K562 (cell line): ENCODE data around the gene PRKRIP1. TPM values are rescaled to one million over a fixed set of nuclear protein-coding genes. Genes with fewer than 3 reads are reported as not detected.

Source experiments
- CREBBP ChIP-seq: IDR thresholded peaks from one replicate; pipeline ENCODE4 v1.6.1; 2012; ENCODE audit warnings: low read depth, mild to moderate bottlenecking, control low read depth, inconsistent platforms, low read length
- ETS2 ChIP-seq: IDR thresholded peaks from 2 replicates; pipeline ENCODE4 v1.6.1; 2016; ENCODE audit warnings: borderline replicate concordance, missing genetic modification characterization, mild to moderate bottlenecking, moderate library complexity, missing compliant biosample characterization; ENCODE audit not compliant: poor library complexity, severe bottlenecking
- KHSRP ChIP-seq: fragments of 450-650 bp; IDR thresholded peaks from 2 replicates; pipeline ENCODE4 v1.6.1; 2017
- NFIX ChIP-seq: fragments of 250-450 bp; sonication (Bioruptor Pico); IDR thresholded peaks from 2 replicates; pipeline ENCODE4 v1.4.0; 2020; ENCODE audit warnings: low read depth, mild to moderate bottlenecking, moderate library complexity
- NR2C2 ChIP-seq, 2 experiments: fragments of 200-800 bp in 1 of 2; sonication (Bioruptor generic) in 1 of 2; sonication (generic) in 1 of 2; formaldehyde crosslinking in 1 of 2; IDR thresholded peaks; 2 replicates each; pipeline versions ENCODE4 v1.6.1 to v1.8.0; 2016 to 2022; ENCODE audit warnings: mild to moderate bottlenecking in 1 of 2, missing compliant biosample characterization in 1 of 2, missing genetic modification characterization in 1 of 2, missing genetic modification reagents in 1 of 2
- RBFOX2 ChIP-seq: fragments of 200-400 bp; formaldehyde crosslinking; IDR thresholded peaks from 2 replicates; pipeline ENCODE4 v1.6.1; 2017; ENCODE audit warnings: low read depth, mild to moderate bottlenecking, low read length, moderate library complexity
- SMARCE1 ChIP-seq: fragments of 450-650 bp; IDR thresholded peaks from 2 replicates; pipeline ENCODE4 v1.7.1; 2016; ENCODE audit warnings: mild to moderate bottlenecking
- STAT5B ChIP-seq: fragments of 250-450 bp; sonication (Bioruptor Pico); IDR thresholded peaks from 2 replicates; pipeline ENCODE4 v1.8.0; 2021; ENCODE audit warnings: mild to moderate bottlenecking, inconsistent platforms
- TEAD2 ChIP-seq: fragments of 450-650 bp; IDR thresholded peaks from 2 replicates; pipeline ENCODE4 v1.6.1; 2016; ENCODE audit warnings: missing genetic modification characterization, control low read depth, missing compliant biosample characterization
- XRCC4 ChIP-seq: IDR thresholded peaks from one replicate; pipeline ENCODE4 v1.6.1; 2011; ENCODE audit not compliant: insufficient read depth, insufficient read length; ENCODE audit errors: extremely low read depth
- ZBTB17 ChIP-seq: fragments of 450-650 bp; formaldehyde crosslinking; IDR thresholded peaks from 2 replicates; pipeline ENCODE4 v1.4.0; 2020; ENCODE audit warnings: mild to moderate bottlenecking
- ZNF830 ChIP-seq: fragments of 250-450 bp; sonication (Bioruptor Pico); IDR thresholded peaks from 2 replicates; pipeline ENCODE4 v1.5.0; 2021; ENCODE audit warnings: mild to moderate bottlenecking
- polyA plus RNA-seq, 8 experiments: library from polyadenylated mRNA; depleted of rRNA in 4 of 8; stranded (reverse) in 5 of 8; unstranded in 3 of 8; fragments of >200 nt; fragmentation: Nextera tagmentation in 2 of 8; fragmentation: Illumina TruSeq in 1 of 8; extraction: Ambion mirVana in 2 of 8; extraction: Trizol in 1 of 8; gene quantifications; 2 replicates each; pipeline versions ENCODE4 v1.2.1 to v1.2.3, GENCODE V29; 2011 to 2014; ENCODE audit warnings: inconsistent platforms in 1 of 8, missing spikeins in 1 of 8
- total RNA-seq, 7 experiments: library from RNA; depleted of rRNA in 6 of 7; stranded (reverse); fragments of >200 nt in 6 of 7; fragmentation: Illumina TruSeq in 2 of 7; extraction: Trizol in 2 of 7; gene quantifications; 2 replicates each; pipeline versions ENCODE4 v1.2.1 to v1.2.3, GENCODE V29; 2011 to 2021; ENCODE audit warnings: low replicate concordance in 1 of 7
- TF ChIP-seq, protein P1 (sequence below): sonication (generic); formaldehyde crosslinking; IDR thresholded peaks from 2 replicates; pipeline ENCODE4 v1.8.1; 2023; ENCODE audit warnings: missing genetic modification reagents, mild to moderate bottlenecking, borderline replicate concordance
- TF ChIP-seq, protein P2 (sequence below): sonication (generic); formaldehyde crosslinking; IDR thresholded peaks from 2 replicates; pipeline ENCODE4 v1.4.0; 2020; ENCODE audit warnings: mild to moderate bottlenecking, missing genetic modification reagents
- TF ChIP-seq, protein P3 (sequence below), 2 experiments: fragments of 200-800 bp in 1 of 2; sonication (Bioruptor generic) in 1 of 2; sonication (generic) in 1 of 2; formaldehyde crosslinking in 1 of 2; IDR thresholded peaks in 1 of 2; conservative IDR thresholded peaks in 1 of 2; 2 replicates each; pipeline versions ENCODE4 v1.5.0 to v1.6.1; 2016 to 2020; ENCODE audit warnings: missing compliant biosample characterization in 1 of 2, missing genetic modification characterization in 1 of 2, missing genetic modification reagents in 1 of 2
- TF ChIP-seq, protein P4 (sequence below): fragments of 450-650 bp; IDR thresholded peaks from 2 replicates; pipeline ENCODE4 v1.6.1; 2018; ENCODE audit warnings: mild to moderate bottlenecking, low read depth; ENCODE audit not compliant: partially characterized antibody

The PRKRIP1 gene
- total and polyA plus RNA-seq, 9 of the 15 experiments (the other 6 are each of a cell fraction or from before 2014, with no cell fraction given), result 14.9 to 52.1 (median 19.8) TPM

- TF ChIP-seq, protein P1, sequence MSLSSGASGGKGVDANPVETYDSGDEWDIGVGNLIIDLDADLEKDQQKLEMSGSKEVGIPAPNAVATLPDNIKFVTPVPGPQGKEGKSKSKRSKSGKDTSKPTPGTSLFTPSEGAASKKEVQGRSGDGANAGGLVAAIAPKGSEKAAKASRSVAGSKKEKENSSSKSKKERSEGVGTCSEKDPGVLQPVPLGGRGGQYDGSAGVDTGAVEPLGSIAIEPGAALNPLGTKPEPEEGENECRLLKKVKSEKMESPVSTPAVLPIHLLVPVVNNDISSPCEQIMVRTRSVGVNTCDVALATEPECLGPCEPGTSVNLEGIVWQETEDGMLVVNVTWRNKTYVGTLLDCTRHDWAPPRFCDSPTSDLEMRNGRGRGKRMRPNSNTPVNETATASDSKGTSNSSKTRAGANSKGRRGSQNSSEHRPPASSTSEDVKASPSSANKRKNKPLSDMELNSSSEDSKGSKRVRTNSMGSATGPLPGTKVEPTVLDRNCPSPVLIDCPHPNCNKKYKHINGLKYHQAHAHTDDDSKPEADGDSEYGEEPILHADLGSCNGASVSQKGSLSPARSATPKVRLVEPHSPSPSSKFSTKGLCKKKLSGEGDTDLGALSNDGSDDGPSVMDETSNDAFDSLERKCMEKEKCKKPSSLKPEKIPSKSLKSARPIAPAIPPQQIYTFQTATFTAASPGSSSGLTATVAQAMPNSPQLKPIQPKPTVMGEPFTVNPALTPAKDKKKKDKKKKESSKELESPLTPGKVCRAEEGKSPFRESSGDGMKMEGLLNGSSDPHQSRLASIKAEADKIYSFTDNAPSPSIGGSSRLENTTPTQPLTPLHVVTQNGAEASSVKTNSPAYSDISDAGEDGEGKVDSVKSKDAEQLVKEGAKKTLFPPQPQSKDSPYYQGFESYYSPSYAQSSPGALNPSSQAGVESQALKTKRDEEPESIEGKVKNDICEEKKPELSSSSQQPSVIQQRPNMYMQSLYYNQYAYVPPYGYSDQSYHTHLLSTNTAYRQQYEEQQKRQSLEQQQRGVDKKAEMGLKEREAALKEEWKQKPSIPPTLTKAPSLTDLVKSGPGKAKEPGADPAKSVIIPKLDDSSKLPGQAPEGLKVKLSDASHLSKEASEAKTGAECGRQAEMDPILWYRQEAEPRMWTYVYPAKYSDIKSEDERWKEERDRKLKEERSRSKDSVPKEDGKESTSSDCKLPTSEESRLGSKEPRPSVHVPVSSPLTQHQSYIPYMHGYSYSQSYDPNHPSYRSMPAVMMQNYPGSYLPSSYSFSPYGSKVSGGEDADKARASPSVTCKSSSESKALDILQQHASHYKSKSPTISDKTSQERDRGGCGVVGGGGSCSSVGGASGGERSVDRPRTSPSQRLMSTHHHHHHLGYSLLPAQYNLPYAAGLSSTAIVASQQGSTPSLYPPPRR (CRISPR knock-in tag), result no peak
- TF ChIP-seq STAT5B (CRISPR knock-in tag) (no peak), KHSRP (no peak), RBFOX2 (no peak), NR2C2 (CRISPR knock-in tag; IDR thresholded peaks at IDR 0.05) (no peak), NR2C2 (tag; IDR thresholded peaks at IDR 0.05) (peak; percentile 54), NFIX (CRISPR knock-in tag) (no peak), ETS2 (tag) (no peak), XRCC4 (no peak), ZNF830 (CRISPR knock-in tag) (no peak), CREBBP (no peak), SMARCE1 (peak; percentile 68), TEAD2 (tag) (no peak), ZBTB17 (CRISPR knock-in tag) (no peak)
- TF ChIP-seq, protein P2, sequence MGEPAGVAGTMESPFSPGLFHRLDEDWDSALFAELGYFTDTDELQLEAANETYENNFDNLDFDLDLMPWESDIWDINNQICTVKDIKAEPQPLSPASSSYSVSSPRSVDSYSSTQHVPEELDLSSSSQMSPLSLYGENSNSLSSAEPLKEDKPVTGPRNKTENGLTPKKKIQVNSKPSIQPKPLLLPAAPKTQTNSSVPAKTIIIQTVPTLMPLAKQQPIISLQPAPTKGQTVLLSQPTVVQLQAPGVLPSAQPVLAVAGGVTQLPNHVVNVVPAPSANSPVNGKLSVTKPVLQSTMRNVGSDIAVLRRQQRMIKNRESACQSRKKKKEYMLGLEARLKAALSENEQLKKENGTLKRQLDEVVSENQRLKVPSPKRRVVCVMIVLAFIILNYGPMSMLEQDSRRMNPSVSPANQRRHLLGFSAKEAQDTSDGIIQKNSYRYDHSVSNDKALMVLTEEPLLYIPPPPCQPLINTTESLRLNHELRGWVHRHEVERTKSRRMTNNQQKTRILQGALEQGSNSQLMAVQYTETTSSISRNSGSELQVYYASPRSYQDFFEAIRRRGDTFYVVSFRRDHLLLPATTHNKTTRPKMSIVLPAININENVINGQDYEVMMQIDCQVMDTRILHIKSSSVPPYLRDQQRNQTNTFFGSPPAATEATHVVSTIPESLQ (CRISPR knock-in tag), result no peak
- TF ChIP-seq, protein P3, sequence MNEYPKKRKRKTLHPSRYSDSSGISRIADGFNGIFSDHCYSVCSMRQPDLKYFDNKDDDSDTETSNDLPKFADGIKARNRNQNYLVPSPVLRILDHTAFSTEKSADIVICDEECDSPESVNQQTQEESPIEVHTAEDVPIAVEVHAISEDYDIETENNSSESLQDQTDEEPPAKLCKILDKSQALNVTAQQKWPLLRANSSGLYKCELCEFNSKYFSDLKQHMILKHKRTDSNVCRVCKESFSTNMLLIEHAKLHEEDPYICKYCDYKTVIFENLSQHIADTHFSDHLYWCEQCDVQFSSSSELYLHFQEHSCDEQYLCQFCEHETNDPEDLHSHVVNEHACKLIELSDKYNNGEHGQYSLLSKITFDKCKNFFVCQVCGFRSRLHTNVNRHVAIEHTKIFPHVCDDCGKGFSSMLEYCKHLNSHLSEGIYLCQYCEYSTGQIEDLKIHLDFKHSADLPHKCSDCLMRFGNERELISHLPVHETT (CRISPR knock-in tag; conservative IDR thresholded peaks at IDR 0.05 in 1 of 2, IDR thresholded peaks at IDR 0.05 in 1 of 2), result no peak
- TF ChIP-seq, protein P4, sequence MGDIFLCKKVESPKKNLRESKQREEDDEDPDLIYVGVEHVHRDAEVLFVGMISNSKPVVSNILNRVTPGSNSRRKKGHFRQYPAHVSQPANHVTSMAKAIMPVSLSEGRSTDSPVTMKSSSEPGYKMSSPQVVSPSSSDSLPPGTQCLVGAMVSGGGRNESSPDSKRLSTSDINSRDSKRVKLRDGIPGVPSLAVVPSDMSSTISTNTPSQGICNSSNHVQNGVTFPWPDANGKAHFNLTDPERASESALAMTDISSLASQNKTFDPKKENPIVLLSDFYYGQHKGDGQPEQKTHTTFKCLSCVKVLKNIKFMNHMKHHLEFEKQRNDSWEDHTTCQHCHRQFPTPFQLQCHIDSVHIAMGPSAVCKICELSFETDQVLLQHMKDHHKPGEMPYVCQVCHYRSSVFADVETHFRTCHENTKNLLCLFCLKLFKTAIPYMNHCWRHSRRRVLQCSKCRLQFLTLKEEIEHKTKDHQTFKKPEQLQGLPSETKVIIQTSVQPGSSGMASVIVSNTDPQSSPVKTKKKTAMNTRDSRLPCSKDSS, result no peak
These were observed 44.0 kb downstream of the PRKRIP1 start (continued) for GRCh38 chr7:102439963-102440795.
